Measurements from ENCODE around the gene RAPGEF3. TPM values are rescaled to one million over a fixed set of nuclear protein-coding genes. Genes with fewer than 3 reads are reported as not detected.

The RAPGEF3 gene
- total and polyA plus RNA-seq, 9 of the 15 experiments (the other 6 are each of a cell fraction or from before 2014, with no cell fraction given): 0.03 to 0.78 (median 0.37) TPM; not detected in 1

DNA sequence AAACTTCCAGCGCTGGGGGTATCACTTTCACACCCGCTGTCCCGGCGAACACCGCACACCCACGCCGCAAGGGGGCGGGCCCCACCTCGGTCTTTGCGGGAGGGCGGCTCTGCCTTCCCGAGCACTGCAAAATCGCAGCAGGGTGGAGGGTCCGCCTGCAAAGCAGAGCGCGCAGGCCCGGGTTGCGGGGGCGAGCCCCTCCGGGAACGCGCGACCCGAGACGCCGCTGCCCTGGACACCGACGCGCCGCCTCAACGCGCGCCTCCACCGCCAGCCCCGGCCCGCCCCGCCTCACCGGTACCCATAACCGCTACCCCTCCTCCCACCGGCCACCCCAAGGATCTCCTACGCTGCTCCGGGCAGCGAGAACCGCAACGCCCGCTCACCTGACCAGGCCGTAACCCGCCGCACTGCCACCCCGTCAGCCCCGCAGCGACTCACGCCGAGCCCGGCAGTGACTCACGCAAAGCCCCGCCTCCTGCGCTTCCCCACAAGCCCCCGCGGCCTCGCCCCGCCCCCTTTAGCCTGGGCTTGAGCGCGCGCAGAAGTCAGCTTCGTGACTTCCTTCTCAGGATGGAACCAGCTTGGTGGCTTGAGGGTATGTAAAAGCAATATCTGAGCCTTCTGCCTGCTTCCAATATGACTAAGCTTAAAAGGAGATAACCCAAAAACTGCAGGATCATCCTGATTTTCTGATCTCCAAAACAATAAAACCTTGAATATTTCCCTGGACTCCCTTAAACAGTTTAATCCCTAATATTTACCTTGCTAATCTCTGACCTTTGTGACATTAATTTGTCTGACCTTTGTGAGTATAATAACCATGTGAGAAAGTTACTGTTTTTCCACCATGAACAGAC is 52.9 kb downstream of the RAPGEF3 start, which contains the start of gene RPAP3 (continued):
- no peak for TF ChIP-seq MYBL2 (IDR thresholded peaks at IDR 0.05; ENCODE audit: low read depth)
- no peak for TF ChIP-seq MYBL2 (CRISPR knock-in tag; IDR thresholded peaks at IDR 0.05; ENCODE audit: borderline replicate concordance)
- TF ChIP-seq PCBP1 (IDR thresholded peaks at IDR 0.05; ENCODE audit: low read depth, low read length, poor library complexity, severe bottlenecking): no peak
- TF ChIP-seq PRPF4 (IDR thresholded peaks at IDR 0.05; ENCODE audit: insufficient read depth, low read depth, low read length, poor library complexity, severe bottlenecking): no peak
- TF ChIP-seq GATAD2A (IDR thresholded peaks at IDR 0.05): peak; percentile 94
- TF ChIP-seq, protein P1, sequence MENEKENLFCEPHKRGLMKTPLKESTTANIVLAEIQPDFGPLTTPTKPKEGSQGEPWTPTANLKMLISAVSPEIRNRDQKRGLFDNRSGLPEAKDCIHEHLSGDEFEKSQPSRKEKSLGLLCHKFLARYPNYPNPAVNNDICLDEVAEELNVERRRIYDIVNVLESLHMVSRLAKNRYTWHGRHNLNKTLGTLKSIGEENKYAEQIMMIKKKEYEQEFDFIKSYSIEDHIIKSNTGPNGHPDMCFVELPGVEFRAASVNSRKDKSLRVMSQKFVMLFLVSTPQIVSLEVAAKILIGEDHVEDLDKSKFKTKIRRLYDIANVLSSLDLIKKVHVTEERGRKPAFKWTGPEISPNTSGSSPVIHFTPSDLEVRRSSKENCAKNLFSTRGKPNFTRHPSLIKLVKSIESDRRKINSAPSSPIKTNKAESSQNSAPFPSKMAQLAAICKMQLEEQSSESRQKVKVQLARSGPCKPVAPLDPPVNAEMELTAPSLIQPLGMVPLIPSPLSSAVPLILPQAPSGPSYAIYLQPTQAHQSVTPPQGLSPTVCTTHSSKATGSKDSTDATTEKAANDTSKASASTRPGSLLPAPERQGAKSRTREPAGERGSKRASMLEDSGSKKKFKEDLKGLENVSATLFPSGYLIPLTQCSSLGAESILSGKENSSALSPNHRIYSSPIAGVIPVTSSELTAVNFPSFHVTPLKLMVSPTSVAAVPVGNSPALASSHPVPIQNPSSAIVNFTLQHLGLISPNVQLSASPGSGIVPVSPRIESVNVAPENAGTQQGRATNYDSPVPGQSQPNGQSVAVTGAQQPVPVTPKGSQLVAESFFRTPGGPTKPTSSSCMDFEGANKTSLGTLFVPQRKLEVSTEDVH (IDR thresholded peaks at IDR 0.05; ENCODE audit: low read depth, partially characterized antibody): no peak
- TF ChIP-seq KAT7 (CRISPR knock-in tag; IDR thresholded peaks at IDR 0.05; ENCODE audit: borderline replicate concordance): no peak
- TF ChIP-seq, protein P2, sequence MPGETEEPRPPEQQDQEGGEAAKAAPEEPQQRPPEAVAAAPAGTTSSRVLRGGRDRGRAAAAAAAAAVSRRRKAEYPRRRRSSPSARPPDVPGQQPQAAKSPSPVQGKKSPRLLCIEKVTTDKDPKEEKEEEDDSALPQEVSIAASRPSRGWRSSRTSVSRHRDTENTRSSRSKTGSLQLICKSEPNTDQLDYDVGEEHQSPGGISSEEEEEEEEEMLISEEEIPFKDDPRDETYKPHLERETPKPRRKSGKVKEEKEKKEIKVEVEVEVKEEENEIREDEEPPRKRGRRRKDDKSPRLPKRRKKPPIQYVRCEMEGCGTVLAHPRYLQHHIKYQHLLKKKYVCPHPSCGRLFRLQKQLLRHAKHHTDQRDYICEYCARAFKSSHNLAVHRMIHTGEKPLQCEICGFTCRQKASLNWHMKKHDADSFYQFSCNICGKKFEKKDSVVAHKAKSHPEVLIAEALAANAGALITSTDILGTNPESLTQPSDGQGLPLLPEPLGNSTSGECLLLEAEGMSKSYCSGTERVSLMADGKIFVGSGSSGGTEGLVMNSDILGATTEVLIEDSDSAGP (CRISPR knock-in tag; IDR thresholded peaks at IDR 0.05): no peak
- no peak for TF ChIP-seq GATA2 (CRISPR knock-in tag; IDR thresholded peaks at IDR 0.05)
- TF ChIP-seq SRSF9 (IDR thresholded peaks at IDR 0.05; ENCODE audit: borderline replicate concordance, low read depth, low read length): no peak
- TF ChIP-seq ETS2 (tag; IDR thresholded peaks at IDR 0.05; ENCODE audit: borderline replicate concordance, poor library complexity, severe bottlenecking): no peak
- no peak for TF ChIP-seq POLR3G (IDR thresholded peaks at IDR 0.05; ENCODE audit: extremely low read depth, insufficient read length, insufficient replicate concordance)
- no peak for TF ChIP-seq LARP7 (IDR thresholded peaks at IDR 0.05)
- TF ChIP-seq SLC30A9 (CRISPR knock-in tag; IDR thresholded peaks at IDR 0.05): no peak
- no peak for TF ChIP-seq HMG20B (CRISPR knock-in tag; IDR thresholded peaks at IDR 0.05)
- TF ChIP-seq ATF1 (CRISPR knock-in tag; IDR thresholded peaks at IDR 0.05): no peak; the same call in 1 of the 2 replicates
- peak; percentile 82 for TF ChIP-seq ATF1 (tag; IDR thresholded peaks at IDR 0.05)
- TF ChIP-seq POLR2H (tag; IDR thresholded peaks at IDR 0.05; ENCODE audit: low read depth): peak; percentile 93
- TF ChIP-seq, protein P3, sequence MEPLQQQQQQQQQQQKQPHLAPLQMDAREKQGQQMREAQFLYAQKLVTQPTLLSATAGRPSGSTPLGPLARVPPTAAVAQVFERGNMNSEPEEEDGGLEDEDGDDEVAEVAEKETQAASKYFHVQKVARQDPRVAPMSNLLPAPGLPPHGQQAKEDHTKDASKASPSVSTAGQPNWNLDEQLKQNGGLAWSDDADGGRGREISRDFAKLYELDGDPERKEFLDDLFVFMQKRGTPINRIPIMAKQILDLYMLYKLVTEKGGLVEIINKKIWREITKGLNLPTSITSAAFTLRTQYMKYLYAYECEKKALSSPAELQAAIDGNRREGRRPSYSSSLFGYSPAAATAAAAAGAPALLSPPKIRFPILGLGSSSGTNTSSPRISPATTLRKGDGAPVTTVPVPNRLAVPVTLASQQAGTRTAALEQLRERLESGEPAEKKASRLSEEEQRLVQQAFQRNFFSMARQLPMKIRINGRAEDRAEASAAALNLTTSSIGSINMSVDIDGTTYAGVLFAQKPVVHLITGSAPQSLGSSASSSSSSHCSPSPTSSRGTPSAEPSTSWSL (CRISPR knock-in tag; IDR thresholded peaks at IDR 0.05; ENCODE audit: borderline replicate concordance): no peak
- TF ChIP-seq NFXL1 (CRISPR knock-in tag; IDR thresholded peaks at IDR 0.05): no peak
- TF ChIP-seq PURB (CRISPR knock-in tag; IDR thresholded peaks at IDR 0.05; ENCODE audit: low read depth): no peak
- TF ChIP-seq XRCC4 (IDR thresholded peaks at IDR 0.05; ENCODE audit: extremely low read depth, insufficient read depth, insufficient read length): no peak
- TF ChIP-seq SMARCA4 (IDR thresholded peaks at IDR 0.05): peak; percentile 63
- TF ChIP-seq EGR1 (conservative IDR thresholded peaks at IDR 0.05): peak; percentile 89
